ENCODE results near the gene SPR. TPM values are rescaled to one million over a fixed set of nuclear protein-coding genes. Genes with fewer than 3 reads are reported as not detected.

The SPR gene
- total RNA-seq, 1 experiment from 2014 or later: 22.6 TPM

GRCh38 chr2:72927619-72928550 is 40.7 kb downstream of the SPR start:
- H3K9me3 ChIP-seq (ENCODE audit: low read depth, low read length, poor library complexity, severe bottlenecking): no peaks in the 10 kb centered on the region
- no peak for TF ChIP-seq EZH2 (IDR thresholded peaks at IDR 0.05; ENCODE audit: borderline replicate concordance, low read depth, low read length, poor library complexity, severe bottlenecking)
- TF ChIP-seq, protein P1, sequence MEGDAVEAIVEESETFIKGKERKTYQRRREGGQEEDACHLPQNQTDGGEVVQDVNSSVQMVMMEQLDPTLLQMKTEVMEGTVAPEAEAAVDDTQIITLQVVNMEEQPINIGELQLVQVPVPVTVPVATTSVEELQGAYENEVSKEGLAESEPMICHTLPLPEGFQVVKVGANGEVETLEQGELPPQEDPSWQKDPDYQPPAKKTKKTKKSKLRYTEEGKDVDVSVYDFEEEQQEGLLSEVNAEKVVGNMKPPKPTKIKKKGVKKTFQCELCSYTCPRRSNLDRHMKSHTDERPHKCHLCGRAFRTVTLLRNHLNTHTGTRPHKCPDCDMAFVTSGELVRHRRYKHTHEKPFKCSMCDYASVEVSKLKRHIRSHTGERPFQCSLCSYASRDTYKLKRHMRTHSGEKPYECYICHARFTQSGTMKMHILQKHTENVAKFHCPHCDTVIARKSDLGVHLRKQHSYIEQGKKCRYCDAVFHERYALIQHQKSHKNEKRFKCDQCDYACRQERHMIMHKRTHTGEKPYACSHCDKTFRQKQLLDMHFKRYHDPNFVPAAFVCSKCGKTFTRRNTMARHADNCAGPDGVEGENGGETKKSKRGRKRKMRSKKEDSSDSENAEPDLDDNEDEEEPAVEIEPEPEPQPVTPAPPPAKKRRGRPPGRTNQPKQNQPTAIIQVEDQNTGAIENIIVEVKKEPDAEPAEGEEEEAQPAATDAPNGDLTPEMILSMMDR (conservative IDR thresholded peaks at IDR 0.05; ENCODE audit: low read depth, low read length): no peak
- H3K36me3 ChIP-seq (ENCODE audit: insufficient read depth, low read length, poor library complexity, severe bottlenecking): no peaks in the 10 kb centered on the region
- POLR2A ChIA-PET (ENCODE audit: low non-redundant PET): no interaction called here
- no TSS peak for BruUV-seq (replicated peaks)
- no peak overlapping the region for H3K27ac ChIP-seq (ENCODE audit: low read depth, low read length, poor library complexity, severe bottlenecking)
- H3K4me3 ChIP-seq (ENCODE audit: low read depth, low read length, poor library complexity, severe bottlenecking): no peak overlapping the region
- intact Hi-C loops (cut with micrococcal nuclease; ENCODE audit: unreplicated experiment): no loop called here
- H3K4me1 ChIP-seq (ENCODE audit: insufficient read depth, low read length, poor library complexity, severe bottlenecking): no peaks in the 10 kb centered on the region
- DNase-seq (ENCODE audit: low spot score): no peak
- H3K27me3 ChIP-seq (replicated peaks; ENCODE audit: insufficient read depth, low read depth, low read length, poor library complexity): peaks cover 76% of the 10 kb centered on the region
- CTCF ChIA-PET: no interaction called here

- peaks cover 65% of the 10 kb centered on the region for H3K27me3 ChIP-seq (replicated peaks; ENCODE audit: insufficient read depth, low read depth, low read length, poor library complexity)
- no peak overlapping the region for H3K4me3 ChIP-seq (ENCODE audit: low read depth, low read length, poor library complexity, severe bottlenecking)
- no peaks in the 10 kb centered on the region for H3K9me3 ChIP-seq (ENCODE audit: low read depth, low read length, poor library complexity, severe bottlenecking)
- TF ChIP-seq, protein P1 (conservative IDR thresholded peaks at IDR 0.05; ENCODE audit: low read depth, low read length): no peak
- no peak for TF ChIP-seq EZH2 (IDR thresholded peaks at IDR 0.05; ENCODE audit: borderline replicate concordance, low read depth, low read length, poor library complexity, severe bottlenecking)
- no TSS peak for BruUV-seq (replicated peaks)
- intact Hi-C loops (cut with micrococcal nuclease; ENCODE audit: unreplicated experiment): no loop called here
- ChIA-PET POLR2A (ENCODE audit: low non-redundant PET) (no interaction called here), CTCF (no interaction called here)
- H3K36me3 ChIP-seq (ENCODE audit: insufficient read depth, low read length, poor library complexity, severe bottlenecking): no peaks in the 10 kb centered on the region
- H3K27ac ChIP-seq (ENCODE audit: low read depth, low read length, poor library complexity, severe bottlenecking): no peak overlapping the region
- no peaks in the 10 kb centered on the region for H3K4me1 ChIP-seq (ENCODE audit: insufficient read depth, low read length, poor library complexity, severe bottlenecking)
- no peak for DNase-seq (ENCODE audit: low spot score)
These were observed 41.8 kb downstream of the SPR start for GRCh38 chr2:72929010-72929409.

DNA sequence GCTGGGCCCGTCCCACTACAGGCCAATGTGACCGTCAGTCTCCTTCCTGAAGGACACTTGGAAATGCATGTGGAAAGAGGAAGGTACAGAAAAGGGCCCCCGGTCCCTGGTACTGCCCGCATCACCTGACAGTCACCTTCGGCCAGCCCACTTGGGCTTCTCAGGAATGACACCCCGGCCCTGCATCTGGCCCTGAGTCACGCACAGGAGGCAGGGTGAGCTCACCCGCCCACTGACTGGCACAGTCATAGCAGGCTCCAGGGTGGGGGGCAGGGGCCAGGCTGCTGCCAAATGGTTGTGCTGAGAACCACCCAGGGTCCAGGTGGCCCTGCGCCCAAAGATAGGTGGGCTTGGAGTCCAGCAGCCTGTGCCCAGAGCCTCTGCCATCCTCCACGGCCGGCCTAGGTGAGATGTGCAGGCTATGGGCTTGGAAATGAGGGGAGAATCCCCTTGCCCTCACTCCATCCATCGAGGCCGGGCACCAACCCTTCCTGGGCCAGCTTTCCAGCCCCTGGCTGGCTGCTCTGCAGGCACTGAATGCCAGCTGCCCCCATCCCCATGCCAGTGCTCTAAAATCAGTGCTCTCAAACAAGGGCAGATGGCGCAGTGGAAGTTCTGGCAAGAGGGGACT is 44.2 kb downstream of the SPR start:
- no peaks in the 10 kb centered on the region for H3K9me3 ChIP-seq (ENCODE audit: low read depth, low read length, poor library complexity, severe bottlenecking)
- no peaks in the 10 kb centered on the region for H3K36me3 ChIP-seq (ENCODE audit: insufficient read depth, low read length, poor library complexity, severe bottlenecking)
- TF ChIP-seq, protein P1 (conservative IDR thresholded peaks at IDR 0.05; ENCODE audit: low read depth, low read length): no peak
- TF ChIP-seq EZH2 (IDR thresholded peaks at IDR 0.05; ENCODE audit: borderline replicate concordance, low read depth, low read length, poor library complexity, severe bottlenecking): no peak
- peaks cover 41% of the 10 kb centered on the region for H3K27me3 ChIP-seq (replicated peaks; ENCODE audit: insufficient read depth, low read depth, low read length, poor library complexity)
- CTCF ChIA-PET: no interaction called here
- BruUV-seq (replicated peaks): no TSS peak
- H3K4me3 ChIP-seq (ENCODE audit: low read depth, low read length, poor library complexity, severe bottlenecking): no peak overlapping the region
- no peak for DNase-seq (ENCODE audit: low spot score)
- POLR2A ChIA-PET (ENCODE audit: low non-redundant PET): no interaction called here
- no peak overlapping the region for H3K27ac ChIP-seq (ENCODE audit: low read depth, low read length, poor library complexity, severe bottlenecking)
- intact Hi-C loops (cut with micrococcal nuclease; ENCODE audit: unreplicated experiment): no loop called here
- H3K4me1 ChIP-seq (ENCODE audit: insufficient read depth, low read length, poor library complexity, severe bottlenecking): no peaks in the 10 kb centered on the region

Data from A673 (cell line).